HG03097 (cell line): Measurements from ENCODE around the gene COQ2.
"Not testable (repeated sequence)": the region's sequence is repeated elsewhere in the genome, so short reads cannot be mapped to it uniquely, and the experiment has no call there.

Source experiments
- ATAC-seq: cut with Tn5 transposase; IDR thresholded peaks from one replicate; pipeline ENCODE4 v1.9.1; 2021; ENCODE audit not compliant: unreplicated experiment, low FRiP score

COQ2 gene, protein sequence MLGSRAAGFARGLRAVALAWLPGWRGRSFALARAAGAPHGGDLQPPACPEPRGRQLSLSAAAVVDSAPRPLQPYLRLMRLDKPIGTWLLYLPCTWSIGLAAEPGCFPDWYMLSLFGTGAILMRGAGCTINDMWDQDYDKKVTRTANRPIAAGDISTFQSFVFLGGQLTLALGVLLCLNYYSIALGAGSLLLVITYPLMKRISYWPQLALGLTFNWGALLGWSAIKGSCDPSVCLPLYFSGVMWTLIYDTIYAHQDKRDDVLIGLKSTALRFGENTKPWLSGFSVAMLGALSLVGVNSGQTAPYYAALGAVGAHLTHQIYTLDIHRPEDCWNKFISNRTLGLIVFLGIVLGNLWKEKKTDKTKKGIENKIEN

DNA sequence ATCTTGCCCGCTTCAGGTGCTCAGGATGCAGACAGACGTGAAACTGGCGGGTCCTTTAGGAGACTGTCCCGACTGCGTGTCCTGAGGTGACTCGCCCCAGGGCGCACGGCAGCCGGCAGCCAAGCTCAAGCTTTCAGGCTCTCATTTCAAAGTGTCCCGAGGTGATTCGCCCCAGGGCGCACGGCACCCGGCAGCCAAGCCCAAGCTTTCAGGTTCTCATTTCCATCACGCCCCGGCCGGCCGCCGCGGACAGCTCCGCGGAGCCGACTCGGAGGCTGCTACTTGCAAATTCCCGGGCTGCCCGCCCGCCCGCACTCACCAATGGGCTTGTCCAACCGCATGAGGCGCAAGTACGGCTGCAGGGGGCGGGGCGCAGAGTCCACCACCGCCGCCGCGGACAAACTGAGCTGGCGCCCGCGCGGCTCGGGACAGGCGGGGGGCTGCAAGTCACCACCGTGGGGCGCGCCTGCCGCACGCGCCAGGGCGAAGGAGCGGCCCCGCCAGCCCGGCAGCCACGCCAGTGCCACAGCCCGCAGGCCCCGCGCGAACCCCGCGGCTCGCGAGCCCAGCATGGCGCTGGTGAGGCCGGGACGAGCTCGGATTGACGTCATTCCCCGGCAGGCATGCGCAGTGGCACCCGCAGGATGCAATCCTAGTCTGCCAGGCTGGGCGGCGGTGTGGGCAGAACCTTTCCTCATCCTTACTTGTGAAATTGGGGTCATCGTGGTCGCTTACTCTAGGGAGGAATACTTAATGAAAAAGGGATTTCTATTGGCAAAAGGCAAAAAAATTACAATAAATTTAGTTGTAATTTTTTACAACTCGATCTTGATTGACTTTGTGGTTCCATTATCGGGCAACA lies at the start of gene COQ2:
Gene COQ2, minus strand, starts transcription at position 606 of the 862 bp plus-strand sequence. Its CDS starts 34 bp downstream, at position 572.
- peak; percentile 78 for ATAC-seq

DNA sequence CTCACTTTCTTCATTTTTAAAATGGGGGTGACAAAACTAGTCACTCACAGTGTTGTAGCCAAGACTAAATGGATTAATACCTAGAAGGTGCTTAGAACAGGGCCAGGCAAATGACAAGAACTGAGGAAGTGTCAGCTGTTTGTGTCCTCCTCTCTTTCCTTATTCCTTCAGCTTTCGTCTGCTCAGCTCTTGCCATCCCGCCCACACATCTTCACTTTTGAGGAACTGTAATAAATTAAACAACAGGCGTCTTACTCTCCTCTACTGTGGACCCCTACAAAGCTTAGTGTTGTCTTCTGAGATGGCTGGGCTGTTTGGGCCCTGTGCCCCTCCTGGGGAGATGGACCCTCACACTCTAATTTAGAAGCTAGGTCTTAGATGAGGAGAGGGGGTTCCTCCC lies 47.4 kb upstream of the COQ2 start:
- ATAC-seq: no peak

DNA sequence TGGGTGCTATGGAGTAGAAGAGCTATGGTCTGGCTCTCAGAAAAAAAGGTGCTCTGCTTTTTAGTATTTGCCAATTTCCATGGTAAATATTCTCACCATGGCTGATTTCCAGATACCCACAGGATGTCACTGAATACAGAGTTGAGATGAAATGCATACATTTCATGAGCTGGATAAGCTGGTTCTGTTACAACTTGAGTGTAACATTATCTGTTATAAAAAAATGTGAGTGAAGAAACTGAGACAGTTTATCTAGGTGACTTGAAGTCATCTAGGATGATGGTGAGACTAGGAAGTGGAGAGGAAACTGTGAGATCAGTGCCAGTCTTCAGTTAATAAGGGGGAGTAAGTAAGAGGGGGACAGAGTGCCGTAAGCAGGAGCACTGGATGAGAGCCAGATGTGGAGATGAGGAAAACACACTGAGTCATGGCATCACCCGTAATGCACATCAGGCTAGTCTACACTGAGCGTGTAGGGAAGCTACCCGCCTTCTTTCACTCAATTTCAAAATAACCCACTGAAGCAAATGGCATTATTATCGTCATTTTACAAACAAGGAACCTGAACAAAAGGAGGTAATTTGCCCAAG lies 45.0 kb upstream of the COQ2 start:
- ATAC-seq: no peak

DNA sequence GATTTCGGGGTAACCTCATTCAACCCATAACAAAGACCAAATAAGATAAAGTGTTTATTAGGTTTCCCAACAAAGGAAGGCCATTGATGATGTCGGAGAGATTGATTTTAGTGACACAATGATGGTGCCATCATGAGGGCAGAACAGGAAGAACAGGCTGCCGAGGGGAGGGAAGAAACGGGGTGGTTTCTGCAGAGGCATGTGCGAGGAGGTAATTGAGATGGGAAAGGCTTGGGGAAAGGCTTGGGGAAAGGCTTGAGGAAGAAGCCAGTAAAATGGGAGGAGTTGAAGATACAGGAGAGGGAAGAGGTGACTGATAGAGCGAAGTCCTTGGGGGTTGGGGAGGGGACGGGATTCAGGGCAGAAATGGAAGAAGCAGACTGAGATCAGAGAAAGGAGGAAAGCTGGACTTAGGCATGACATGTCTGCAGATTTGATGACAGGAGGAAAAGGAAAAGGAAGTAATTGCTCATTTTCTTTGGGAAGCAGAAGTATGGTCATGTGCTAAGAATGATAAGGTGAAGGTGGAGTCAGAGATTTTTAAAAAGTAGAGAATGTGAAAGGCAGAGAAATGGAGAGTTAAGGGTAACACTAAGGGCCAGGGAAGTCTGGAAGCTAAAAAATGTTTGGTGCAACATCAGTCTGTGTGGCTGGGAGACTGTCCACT lies 44.1 kb upstream of the COQ2 start:
- no peak for ATAC-seq

DNA sequence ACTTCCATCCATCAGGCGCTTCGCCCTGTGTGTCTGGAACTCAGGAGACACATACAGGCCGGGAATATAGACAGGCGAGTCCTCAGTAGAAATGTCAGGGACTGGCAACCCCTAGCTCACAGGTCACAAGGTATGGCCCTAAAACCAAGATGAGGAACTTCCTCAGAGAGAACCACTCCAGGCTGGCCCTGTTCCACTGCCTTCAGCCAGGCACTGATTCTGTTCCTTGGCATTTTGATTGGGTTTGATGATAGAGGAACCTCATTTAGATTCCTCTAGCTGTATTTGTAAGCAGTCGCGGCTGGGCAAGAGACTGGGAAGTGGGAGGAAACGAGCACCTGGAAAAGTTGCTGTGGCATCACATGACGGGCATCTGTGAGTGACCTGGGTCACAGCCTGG lies 41.9 kb upstream of the COQ2 start:
- no peak for ATAC-seq

DNA sequence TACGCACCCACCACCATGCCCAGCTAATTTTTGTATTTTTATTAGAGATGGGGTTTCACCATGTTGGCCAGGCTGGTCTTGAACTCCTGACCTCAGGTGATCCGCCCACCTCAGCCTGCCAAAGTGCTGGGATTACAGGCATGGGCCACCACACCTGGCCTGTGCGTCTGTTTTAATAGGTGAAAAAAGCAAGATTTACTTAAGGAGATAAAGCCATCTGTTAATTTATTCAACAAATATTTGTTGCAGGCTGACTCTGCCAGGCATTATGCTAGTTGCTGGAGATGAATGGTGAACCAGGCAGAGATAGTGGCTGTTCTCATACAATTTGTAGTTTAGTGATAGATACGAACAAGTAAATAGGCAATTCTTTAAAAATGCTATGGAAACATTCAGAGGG lies 40.7 kb upstream of the COQ2 start:
- not testable (repeated sequence) for ATAC-seq

DNA sequence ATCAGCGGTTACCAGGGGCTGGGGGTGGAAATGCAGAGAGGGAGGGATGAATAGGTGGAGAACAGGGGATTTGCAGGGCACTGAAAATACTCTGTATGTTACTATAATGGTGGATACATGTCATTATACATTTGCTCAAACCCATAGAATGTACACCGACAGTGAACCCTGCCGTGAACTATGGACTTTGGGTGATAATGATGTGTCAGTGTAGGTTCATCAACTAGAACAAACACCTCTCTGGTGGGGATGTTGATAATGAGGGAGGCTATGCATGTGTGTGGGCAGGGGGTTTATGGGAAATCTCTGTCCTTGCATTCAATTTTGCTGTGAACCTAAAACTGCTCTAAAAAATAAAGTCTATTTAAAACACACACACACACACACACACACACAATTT lies 38.5 kb upstream of the COQ2 start:
- ATAC-seq: no peak

DNA sequence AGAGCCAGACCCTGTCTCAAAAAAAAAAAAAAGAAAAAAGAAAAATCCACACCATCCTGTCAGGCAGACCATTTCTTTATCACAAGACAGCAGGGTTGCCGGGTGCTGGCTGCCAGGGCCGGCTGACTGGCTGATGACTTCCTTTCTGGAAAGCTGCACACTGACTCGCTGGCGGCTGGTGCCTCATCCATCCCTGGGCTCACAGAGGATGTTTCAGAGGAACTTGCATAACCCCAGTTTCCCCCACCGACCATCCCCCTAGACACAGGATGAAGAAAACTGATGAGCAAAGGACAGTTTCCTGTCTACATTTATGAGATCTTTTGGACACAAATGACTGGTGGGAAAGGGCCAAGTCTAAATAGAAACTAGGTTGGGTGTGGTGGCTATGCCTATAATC lies 36.0 kb upstream of the COQ2 start:
- ATAC-seq: no peak

DNA sequence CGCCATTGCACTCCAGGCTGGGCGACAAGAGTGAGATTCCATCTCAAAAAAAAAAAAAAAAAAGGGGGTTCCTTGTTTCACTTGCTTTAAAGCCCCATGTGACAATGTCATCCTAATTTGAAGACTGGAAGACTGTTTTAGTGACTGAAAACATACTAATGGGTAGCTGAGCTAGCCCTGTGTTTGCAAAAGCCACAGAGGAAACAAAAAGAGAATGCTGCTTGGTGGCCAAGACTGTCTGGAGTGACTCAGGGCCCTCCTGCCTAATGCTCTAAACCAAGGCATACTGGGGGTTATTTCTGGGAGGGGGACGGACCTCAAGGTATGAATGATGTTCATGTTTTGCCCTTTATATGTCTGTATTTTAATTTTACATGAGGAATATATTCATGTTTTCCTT lies 34.1 kb upstream of the COQ2 start:
- no peak for ATAC-seq

DNA sequence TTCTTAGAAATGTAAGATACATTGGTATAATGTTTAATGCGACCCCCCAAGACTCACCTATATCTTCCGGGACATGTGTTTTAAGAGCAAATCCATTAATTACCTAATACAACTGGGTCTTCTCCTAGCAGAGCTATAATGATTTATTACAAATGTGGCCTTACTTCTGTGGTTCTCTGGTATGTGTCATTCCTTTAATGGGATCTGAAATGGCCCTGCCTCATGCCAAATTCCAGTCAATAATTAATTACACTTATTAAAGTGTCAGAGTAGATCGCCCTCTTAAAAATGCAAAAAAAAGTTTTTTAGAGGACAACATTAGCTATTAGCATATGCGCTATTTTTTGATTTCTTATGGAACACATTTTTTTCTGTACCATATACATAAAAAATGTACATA lies 33.1 kb upstream of the COQ2 start:
- no peak for ATAC-seq

DNA sequence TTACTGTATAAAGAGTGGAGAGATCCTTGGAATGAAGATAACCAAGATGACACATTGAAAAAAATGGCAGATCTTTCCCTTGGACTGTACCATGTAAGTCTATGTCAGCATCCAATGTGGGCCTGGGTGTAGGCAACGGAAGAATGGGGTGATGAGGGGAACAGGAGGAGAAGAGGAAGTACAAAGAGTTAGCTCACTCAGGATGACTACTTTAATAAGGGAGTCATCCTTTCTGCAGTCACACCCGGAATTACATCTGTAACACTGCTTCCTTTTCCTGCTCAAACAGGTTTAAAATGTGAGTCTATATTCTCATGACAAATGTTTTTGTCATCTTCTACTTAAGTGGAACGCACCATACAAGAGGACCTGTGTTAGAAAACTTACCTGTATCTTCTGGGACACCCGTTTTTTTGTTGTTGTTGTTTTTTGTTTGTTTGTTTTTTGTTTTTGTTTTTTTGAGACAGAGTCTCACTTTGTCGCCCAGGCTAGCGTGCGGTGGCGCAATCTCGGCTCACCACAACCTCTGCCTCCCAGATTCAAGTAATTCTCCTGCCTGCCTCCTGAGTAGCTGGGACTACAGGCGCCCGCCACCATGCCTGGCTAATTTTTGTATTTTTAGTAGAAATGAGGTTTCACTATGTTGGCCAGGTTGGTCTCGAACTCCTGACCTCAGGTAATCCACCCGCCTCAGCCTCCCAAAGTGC lies 32.0 kb upstream of the COQ2 start:
- ATAC-seq: no peak

DNA sequence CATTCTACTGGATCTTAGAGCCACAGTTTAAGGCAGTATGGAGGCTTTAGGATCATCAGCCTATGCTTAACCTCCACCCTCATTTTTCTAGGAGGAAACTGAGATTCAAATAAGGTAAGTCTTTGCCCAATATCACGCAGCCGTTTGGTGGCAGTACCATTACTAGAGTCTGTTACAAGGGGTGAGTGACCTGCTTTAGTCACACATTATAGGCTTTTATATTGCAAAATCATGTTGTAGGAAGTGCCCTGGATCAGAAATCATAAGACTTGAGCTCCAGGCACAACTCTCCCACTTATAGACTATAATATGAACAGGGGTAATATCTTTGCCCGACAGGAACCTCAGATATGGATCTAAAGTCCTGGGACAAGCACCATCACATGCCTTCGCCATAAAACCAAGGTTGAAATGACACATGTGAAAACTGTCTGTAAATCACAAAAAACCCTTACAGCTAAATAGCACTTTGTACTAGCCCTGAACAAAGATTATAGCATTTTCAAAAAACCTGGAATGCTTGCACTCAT lies 30.8 kb upstream of the COQ2 start:
- no peak for ATAC-seq

DNA sequence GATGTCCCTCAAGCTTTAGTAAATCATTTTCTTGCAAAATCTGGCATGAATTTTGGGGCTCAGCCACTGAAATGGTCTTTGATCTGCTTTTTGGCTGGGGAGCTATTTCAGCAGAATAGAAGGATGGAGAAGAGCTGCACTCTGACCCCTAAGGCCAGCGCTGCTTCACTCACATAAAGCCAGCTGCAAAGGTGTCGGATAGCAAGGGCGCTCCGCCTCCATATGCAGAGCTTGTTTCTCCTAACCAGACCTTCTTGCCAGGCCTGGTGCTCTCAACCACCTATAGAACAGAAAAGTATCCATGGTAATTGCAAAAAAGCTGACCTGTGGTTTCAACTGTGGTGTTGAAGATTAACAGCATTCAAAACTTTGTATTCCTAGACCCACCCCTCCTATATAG lies 24.1 kb upstream of the COQ2 start:
- no peak for ATAC-seq

DNA sequence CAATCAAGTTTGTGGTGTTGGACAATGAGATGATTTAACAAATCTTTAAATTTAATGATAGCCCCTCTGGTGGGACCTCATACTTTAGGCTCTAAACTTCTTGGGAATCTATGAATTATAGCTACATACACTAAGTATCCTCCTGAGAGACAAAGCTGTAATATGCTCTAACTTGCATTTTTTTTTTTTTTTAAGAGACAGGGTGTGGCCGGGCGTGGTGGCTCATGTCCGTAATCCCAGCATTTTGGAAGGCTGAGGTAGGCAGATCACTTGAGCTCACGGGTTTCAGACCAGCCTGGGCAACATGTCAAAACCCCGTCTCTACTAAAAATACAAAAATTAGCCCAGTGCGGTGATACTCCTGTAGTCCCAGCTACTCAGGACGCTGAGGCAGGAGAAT lies 23.3 kb upstream of the COQ2 start:
- no peak for ATAC-seq

DNA sequence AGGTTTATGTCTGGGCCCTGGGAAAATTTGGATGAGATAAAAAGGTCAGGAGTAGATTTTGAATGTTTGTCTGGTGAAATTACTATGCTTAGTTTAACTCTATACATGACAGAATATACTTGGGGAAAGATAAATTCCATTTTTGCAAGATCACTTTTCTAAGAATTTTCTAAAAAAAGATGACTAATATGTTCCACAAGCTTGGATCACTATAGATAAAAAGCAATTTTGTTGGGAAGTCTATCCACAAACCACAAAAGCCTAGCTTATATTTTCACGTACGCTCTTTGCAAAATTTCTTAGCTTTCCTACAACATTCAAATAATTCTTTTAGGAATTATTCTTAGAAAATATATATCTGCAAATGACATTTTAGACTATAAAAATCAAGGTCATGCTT lies 20.6 kb upstream of the COQ2 start:
- no peak for ATAC-seq

DNA sequence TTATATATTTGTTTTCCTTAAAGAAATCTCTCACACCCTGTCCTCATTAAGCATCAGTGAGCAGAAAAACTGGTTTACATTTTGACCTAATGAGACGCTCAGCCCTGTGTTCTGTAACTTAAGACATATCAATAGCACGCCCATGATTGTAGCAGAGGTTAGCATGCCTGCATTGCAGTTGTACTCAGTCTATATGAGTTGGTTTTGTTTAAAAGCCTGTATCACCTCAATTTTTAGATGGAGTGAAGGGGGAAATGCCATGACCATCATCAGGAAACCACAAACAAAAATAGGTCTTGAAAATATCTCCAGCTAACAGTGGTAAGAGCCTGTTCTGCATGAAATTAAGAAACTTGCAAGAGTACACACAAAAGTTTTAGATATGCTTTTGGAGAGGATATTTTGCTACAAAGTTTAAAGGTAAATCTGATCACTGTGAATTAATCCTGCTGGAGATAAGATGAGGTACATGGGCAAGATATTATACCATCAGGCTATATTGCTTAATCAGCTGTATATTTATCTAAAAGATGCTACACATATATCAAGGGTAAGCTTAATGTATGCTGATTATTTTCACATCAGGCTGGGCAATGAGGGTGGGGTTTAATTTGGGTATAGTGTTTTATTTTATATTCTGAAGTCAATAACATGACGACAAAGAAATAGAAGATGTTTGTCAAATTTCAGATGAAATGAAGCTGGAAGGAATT lies 13.1 kb upstream of the COQ2 start:
- ATAC-seq: no peak

DNA sequence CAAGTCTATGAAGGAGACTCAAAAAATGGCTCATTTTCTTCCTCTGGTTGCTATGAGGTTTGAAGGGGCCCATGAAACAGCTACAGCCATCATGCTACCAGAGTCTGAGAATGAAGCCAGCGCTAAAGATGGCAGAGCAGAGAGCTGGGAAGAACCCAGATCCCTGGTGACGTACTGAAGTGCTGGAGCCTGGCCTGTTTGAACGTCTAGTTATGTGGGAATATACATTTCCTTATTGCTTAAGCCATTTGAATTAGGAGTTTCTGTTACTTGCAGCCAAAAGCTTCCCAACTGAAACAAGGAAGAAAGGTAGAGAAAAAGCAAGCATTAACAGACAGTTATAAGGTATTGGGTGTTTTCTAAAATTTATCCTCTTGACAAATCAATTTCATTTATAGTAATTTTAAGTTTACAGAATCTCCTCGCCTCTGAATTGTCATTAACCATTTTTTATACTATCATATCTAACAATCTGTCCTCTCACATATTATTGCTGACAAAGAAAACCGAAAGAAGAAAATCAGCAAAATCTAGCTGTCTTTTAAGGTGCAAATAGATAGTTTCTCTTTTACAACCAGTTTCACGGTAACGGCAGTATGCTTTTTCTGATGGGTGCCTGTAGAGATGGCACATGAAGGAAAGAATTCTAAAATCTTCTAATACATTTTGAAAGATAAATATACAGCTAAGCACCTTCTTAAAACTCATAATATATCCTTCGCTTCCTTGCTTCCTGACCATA lies 8.9 kb upstream of the COQ2 start:
- ATAC-seq: no peak

DNA sequence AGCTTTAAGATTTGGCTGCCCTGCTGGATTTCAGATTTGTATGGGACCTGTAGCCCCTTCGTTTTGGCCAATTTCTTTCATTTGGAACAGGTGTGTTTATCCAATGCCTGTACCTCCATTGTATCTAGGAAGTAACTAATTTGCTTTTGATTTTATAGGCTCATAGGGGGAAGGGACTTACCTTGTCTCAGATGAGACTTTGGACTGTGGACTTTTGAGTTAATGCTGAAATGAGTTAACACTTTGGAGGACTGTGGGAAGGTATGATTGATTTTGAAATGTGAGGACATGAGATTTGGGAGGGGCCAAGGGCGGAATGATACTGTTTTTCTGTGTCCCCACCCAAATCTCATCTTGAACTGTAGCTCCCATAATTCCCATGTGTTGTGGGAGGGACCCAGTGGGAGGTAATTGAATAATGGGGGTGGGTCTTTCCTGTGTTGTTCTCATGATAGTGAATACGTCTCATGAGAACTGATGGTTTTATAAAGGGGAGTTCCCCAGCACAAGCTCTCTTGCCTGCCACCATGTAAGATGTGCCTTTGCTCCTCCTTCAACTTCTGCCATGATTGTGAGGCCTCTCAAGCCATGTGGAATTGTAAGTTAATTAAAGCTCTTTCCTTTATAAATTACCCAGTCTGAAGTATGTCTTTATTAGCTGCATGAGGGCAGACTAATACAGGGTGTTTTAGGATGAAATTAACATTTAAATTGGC lies 5.6 kb upstream of the COQ2 start:
- ATAC-seq: not testable (repeated sequence)
